NCI-H2196 (cell line): Measurements from ENCODE around the gene ALDH3B2.
"Not testable (repeated sequence)": the region's sequence is repeated elsewhere in the genome, so short reads cannot be mapped to it uniquely, and the experiment has no call there.

Experiments
- DNase-seq: peaks from one replicate; lab custom pipeline; 2025; ENCODE audit not compliant: unreplicated experiment; lab: John Stamatoyannopoulos, UW

ALDH3B2 gene

GRCh38 chr11:67674442-67674871 lies at the start of gene ALDH3B2:
Gene ALDH3B2, minus strand, starts transcription at chr11:67674623. Its CDS starts 7,688 bp downstream, at chr11:67666935.
- DNase-seq, result peak; percentile 11

- DNase-seq, result not testable (repeated sequence)
Observed at GRCh38 chr11:67723036-67723435, 48.6 kb upstream of the ALDH3B2 start.

- DNase-seq, result not testable (repeated sequence)
Observed at GRCh38 chr11:67716226-67716625, 41.8 kb upstream of the ALDH3B2 start.

GRCh38 chr11:67715801-67716200 lies 41.4 kb upstream of the ALDH3B2 start:
- DNase-seq, result not testable (repeated sequence)

- not testable (repeated sequence) for DNase-seq
Observed at GRCh38 chr11:67713892-67714509, 39.6 kb upstream of the ALDH3B2 start.

- not testable (repeated sequence) for DNase-seq
Observed at GRCh38 chr11:67711676-67712075, 37.3 kb upstream of the ALDH3B2 start.

- DNase-seq, result not testable (repeated sequence)
Observed at GRCh38 chr11:67711212-67711611, 36.8 kb upstream of the ALDH3B2 start.

- DNase-seq, result not testable (repeated sequence)
Observed at GRCh38 chr11:67709806-67710205, 35.4 kb upstream of the ALDH3B2 start.

- DNase-seq, result no peak
Observed at GRCh38 chr11:67705264-67705663, 30.8 kb upstream of the ALDH3B2 start.

- DNase-seq, result no peak
Observed at GRCh38 chr11:67704524-67704923, 30.1 kb upstream of the ALDH3B2 start.

GRCh38 chr11:67703709-67704108 lies 29.3 kb upstream of the ALDH3B2 start:
- not testable (repeated sequence) for DNase-seq

GRCh38 chr11:67700548-67701262 lies 26.3 kb upstream of the ALDH3B2 start:
- DNase-seq, result peak; percentile 20

- no peak for DNase-seq
Observed at GRCh38 chr11:67700141-67700540, 25.7 kb upstream of the ALDH3B2 start.

GRCh38 chr11:67699521-67699920 lies 25.1 kb upstream of the ALDH3B2 start:
- no peak for DNase-seq

- DNase-seq, result no peak
Observed at GRCh38 chr11:67698247-67698646, 23.8 kb upstream of the ALDH3B2 start.

- no peak for DNase-seq
Observed at GRCh38 chr11:67697846-67698245, 23.4 kb upstream of the ALDH3B2 start.

- DNase-seq, result no peak
Observed at GRCh38 chr11:67696998-67697397, 22.6 kb upstream of the ALDH3B2 start.

- DNase-seq, result no peak
Observed at GRCh38 chr11:67695606-67696005, 21.2 kb upstream of the ALDH3B2 start.

- DNase-seq, result no peak
Observed at GRCh38 chr11:67694875-67695555, 20.6 kb upstream of the ALDH3B2 start.

GRCh38 chr11:67691149-67691548 lies 16.7 kb upstream of the ALDH3B2 start:
- DNase-seq, result no peak

- DNase-seq, result no peak
Observed at GRCh38 chr11:67689178-67689577, 14.8 kb upstream of the ALDH3B2 start.

- DNase-seq, result no peak
Observed at GRCh38 chr11:67687986-67688385, 13.6 kb upstream of the ALDH3B2 start.
